ENCODE results near the gene CSPG4. TPM values are rescaled to one million over a fixed set of nuclear protein-coding genes. Genes with fewer than 3 reads are reported as not detected.
"Not testable (repeated sequence)": the region's sequence is repeated elsewhere in the genome, so short reads cannot be mapped to it uniquely, and the experiment has no call there.

The CSPG4 gene
- total and polyA plus RNA-seq, 5 experiments from 2014 or later, result not detected

DNA sequence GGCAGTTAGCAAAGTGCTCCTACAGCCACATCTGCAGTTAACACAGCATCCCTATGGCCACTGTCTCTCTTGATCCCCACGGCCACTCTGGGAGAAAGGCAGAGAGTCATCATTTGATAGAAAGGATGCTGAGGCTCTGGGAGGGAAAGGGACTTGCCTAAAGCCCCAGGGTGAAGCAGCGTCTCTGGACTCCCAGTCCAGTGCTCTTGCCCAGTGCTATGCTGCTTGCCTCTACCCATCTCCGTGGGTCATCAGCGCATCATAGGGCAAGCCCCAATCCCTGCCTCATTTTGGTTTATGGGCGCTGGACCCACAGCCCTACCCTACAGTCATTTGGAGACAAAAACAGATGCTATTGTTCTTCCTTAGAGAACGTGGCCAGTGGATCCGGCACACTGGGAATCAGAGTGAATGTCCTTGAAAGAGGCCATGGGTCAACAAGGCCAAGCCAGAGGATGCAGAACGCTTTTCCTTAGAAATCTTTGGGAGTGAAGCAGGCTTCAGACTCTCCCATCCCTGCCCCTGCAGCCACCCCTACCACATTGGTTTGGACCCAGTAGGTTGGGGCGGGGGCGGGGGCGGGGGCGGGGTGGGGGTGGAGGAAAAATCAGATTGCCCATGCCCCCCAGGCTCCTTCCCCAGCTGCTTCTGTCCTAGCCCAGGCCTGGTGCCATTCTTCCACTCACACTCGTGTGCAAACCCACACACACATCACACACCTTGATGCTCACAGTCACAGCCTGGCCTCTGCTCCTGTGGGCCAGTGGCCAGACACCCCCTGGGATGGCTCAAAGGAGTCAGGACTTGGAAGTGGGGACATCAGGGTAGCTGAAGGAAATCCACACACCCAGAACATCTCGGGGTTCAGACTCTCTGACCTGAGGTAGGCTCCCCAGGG lies 24.7 kb upstream of the CSPG4 start:
- DNase-seq, result not testable (repeated sequence)

GRCh38 chr15:75736256-75736655 lies 23.6 kb upstream of the CSPG4 start:
- peaks cover 18 to 34% (median 26%) of the 10 kb centered on the region in 4 donors for H3K4me1 Mint-ChIP-seq
- POLR2A ChIA-PET, result no interaction called here
- peaks cover 0 to 7% (median 2%) of the 10 kb centered on the region in 5 donors for H3K27me3 Mint-ChIP-seq
- peak overlapping the region in 2 of 10 donors; percentile 29 to 60 for H3K27ac Mint-ChIP-seq
- no peaks in the 10 kb centered on the region for H3K36me3 Mint-ChIP-seq
- H3K9me3 Mint-ChIP-seq, result no peaks in the 10 kb centered on the region
- DNase-seq (no peak), ATAC-seq (no peak)
- peak overlapping the region in 3 of 10 donors; percentile 46 to 76 (median 67) for H3K4me3 Mint-ChIP-seq

More for the DNA sequence above, 24.7 kb upstream of the CSPG4 start:
- peaks cover 0 to 12% (median 6%) of the 10 kb centered on the region in 5 donors for H3K27me3 Mint-ChIP-seq
- H3K36me3 Mint-ChIP-seq, H3K9me3 Mint-ChIP-seq, ATAC-seq: not testable (repeated sequence)
- POLR2A ChIA-PET, result interaction anchor here (1.3 kb wide), 1 partner anchor 8 kb away, joined by 3 read pairs; no protein-coding TSS in a partner anchor
- H3K4me3 Mint-ChIP-seq, result peak overlapping the region; percentile 78 to 92 (median 88)
- H3K27ac Mint-ChIP-seq, result peak overlapping the region in 9 of 10 donors; percentile 40 to 92 (median 83)
- peaks cover 10 to 27% (median 17%) of the 10 kb centered on the region in 4 donors for H3K4me1 Mint-ChIP-seq

GRCh38 chr15:75734861-75735760 lies 22.5 kb upstream of the CSPG4 start:
- POLR2A ChIA-PET, ATAC-seq, DNase-seq, H3K27me3 Mint-ChIP-seq, H3K36me3 Mint-ChIP-seq, H3K9me3 Mint-ChIP-seq, H3K4me3 Mint-ChIP-seq: not testable (repeated sequence)
- Mint-ChIP-seq H3K4me1 (peaks cover 18 to 34% (median 26%) of the 10 kb centered on the region in 4 donors), H3K27ac (peak overlapping the region in 2 of 10 donors; percentile 31 to 46)

DNA sequence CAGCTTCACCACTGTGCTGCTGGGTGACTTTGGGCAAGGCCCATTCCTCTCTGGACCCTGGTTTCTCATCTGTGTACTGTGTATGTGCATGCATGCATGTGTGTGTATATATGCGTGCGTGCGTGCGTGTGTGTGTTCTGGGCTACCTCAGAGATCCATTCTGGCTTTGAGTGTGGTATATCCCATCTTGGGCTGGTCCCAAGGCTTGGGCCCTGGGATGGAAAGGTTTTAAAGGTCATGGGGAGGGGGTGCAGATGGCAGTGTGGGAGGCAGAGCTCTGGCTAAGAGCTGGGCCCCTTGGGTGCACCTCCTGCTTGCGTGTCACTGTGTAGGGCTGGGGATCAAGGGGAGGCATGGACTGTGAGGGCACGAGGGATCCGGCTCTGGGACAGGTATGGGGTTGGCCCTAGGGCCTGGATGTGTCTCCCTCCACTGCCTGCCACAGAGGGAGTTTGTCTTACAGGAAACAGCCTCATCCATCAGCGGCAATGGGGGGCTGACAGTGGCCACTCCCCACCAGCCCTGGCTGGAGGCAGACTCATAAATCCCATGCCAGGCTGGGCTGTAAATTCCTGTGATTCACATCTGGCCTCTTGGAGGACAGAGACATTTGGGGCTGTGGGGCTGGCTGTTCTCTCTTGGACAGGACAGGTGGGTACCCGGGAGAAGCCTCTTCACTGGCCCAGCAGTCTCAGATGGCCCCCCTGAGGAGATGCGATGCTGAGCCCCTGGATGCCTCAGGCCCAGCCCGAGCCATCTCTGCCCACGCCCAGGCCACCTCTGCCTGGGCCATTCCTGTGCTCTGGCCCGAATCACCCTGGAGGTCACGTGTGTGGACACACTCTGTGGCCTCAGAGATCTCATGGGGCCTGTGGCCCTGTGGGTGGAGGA lies 21.4 kb upstream of the CSPG4 start:
- POLR2A ChIA-PET, result no interaction called here
- Mint-ChIP-seq H3K9me3 (no peaks in the 10 kb centered on the region), H3K36me3 (no peaks in the 10 kb centered on the region), H3K27ac (peak overlapping the region in 2 of 10 donors; percentile 30 to 41), H3K27me3 (peaks cover 0 to 7% (median 2%) of the 10 kb centered on the region in 5 donors), H3K4me1 (peaks cover 18 to 27% (median 22%) of the 10 kb centered on the region in 4 donors), H3K4me3 (no peak overlapping the region)
- DNase-seq (no peak), ATAC-seq (no peak)

DNA sequence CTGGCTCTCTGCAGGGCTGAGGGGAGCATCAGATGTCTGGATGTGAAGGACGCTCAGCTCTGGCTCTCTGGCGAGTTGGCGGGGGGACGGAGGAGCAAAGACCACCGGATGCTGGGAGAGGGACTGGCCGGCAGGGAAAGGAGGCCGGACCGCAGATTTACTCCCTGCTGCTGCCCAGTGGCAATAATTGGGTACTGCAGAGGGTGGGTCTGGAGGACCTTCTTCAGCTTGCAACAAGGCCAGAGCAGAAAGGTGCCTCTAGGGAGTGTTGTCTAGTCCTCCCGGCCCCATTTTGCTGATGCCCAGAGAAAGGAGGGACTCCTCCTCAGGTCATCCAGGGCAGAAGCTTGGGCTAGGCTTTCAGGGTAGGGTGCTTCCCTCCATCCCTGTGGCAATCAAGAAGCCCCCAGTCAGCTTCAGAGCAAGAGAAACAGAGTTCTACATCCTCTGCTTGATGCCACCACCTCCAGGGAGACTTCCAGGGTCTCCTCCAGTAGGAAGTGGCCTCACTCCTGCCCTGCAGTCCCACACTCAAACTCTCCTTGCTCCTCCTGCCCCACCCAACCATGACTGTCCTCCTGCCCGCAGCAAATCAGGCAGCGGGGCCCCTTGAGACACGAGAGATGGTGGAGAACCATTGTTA lies 20.3 kb upstream of the CSPG4 start:
- peak; percentile 48 to 63 for ATAC-seq
- no peaks in the 10 kb centered on the region for H3K9me3 Mint-ChIP-seq
- H3K4me1 Mint-ChIP-seq, result peaks cover 17 to 26% (median 20%) of the 10 kb centered on the region in 4 donors
- POLR2A ChIA-PET, result no interaction called here
- peak overlapping the region in 2 of 10 donors; percentile 44 to 49 for H3K4me3 Mint-ChIP-seq
- H3K27ac Mint-ChIP-seq, result peak overlapping the region in 2 of 10 donors; percentile 12 to 24
- peak in 6 of 10 donors; percentile 16 to 37 (median 30) for DNase-seq
- H3K27me3 Mint-ChIP-seq, result peaks cover 0 to 11% (median 3%) of the 10 kb centered on the region in 5 donors
- no peaks in the 10 kb centered on the region for H3K36me3 Mint-ChIP-seq

GRCh38 chr15:75732177-75732808 lies 19.6 kb upstream of the CSPG4 start:
- H3K27ac Mint-ChIP-seq, result peak overlapping the region in 4 of 10 donors; percentile 12 to 77 (median 34)
- DNase-seq (no peak), ATAC-seq (peak; percentile 26 to 34)
- H3K4me1 Mint-ChIP-seq, result peaks cover 14 to 22% (median 18%) of the 10 kb centered on the region in 4 donors
- peak overlapping the region in 2 of 10 donors; percentile 18 to 62 for H3K4me3 Mint-ChIP-seq
- H3K9me3 Mint-ChIP-seq, result no peaks in the 10 kb centered on the region
- peaks cover 2 to 14% (median 5%) of the 10 kb centered on the region in 5 donors for H3K27me3 Mint-ChIP-seq
- no peaks in the 10 kb centered on the region for H3K36me3 Mint-ChIP-seq
- POLR2A ChIA-PET, result no interaction called here

DNA sequence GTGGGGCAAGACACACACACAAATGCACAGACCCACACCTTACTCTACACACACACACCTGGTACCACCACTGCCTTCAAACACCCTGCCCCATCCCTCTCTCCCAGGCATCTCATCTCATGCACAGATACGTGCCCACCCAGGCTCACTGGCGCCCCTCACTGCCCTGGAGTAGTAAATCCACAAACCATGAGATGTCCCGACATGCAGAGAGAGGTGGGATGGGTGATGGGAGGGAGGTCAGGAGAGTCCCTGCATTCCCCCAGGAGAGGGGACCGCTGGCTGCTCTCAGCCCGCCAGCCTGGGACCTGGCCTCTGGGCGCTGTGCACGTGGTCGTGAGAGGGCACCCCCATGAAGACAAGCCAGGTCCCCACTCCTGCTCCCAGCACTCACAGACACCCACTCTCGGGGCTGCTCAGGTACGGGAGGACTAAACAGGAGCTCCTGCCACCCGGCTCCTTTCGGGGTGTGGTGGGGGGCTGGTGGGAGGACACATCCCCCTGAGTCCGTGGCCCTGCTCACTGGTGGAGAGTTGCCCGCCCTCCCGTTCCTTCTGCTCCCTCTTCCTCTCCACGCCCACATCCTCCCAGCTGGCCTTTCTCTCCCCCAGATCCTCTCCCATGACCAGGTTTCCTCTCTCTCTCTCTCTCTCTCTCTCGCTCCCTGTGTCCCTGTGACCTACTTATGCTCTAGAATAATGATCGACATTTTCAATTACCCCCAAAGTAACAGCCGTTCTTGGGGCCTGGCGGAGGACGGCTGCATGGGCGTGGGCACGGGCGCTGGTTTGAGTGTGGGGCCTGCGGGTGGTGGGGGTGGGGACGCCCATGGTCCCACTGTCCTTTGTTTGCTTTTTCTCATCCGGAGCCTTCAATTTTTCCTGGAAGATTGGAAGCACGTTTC lies 18.9 kb upstream of the CSPG4 start:
- Mint-ChIP-seq H3K27me3 (peaks cover 2 to 14% (median 5%) of the 10 kb centered on the region in 5 donors), H3K9me3 (no peaks in the 10 kb centered on the region), H3K4me1 (peaks cover 14 to 22% (median 16%) of the 10 kb centered on the region in 4 donors), H3K4me3 (peak overlapping the region in 3 of 10 donors; percentile 15 to 62 (median 18)), H3K36me3 (no peaks in the 10 kb centered on the region), H3K27ac (peak overlapping the region in 3 of 10 donors; percentile 34 to 77 (median 40))
- DNase-seq, result no peak
- POLR2A ChIA-PET, result no interaction called here
- ATAC-seq, result no peak

GRCh38 chr15:75730376-75731247 lies 18.0 kb upstream of the CSPG4 start:
- H3K27ac Mint-ChIP-seq, result peak overlapping the region in 1 of 10 donors; percentile 34
- POLR2A ChIA-PET, DNase-seq, H3K9me3 Mint-ChIP-seq, H3K36me3 Mint-ChIP-seq, ATAC-seq: not testable (repeated sequence)
- H3K4me1 Mint-ChIP-seq, result peaks cover 14 to 22% (median 16%) of the 10 kb centered on the region in 4 donors
- H3K27me3 Mint-ChIP-seq, result peaks cover 2 to 14% (median 7%) of the 10 kb centered on the region in 5 donors
- H3K4me3 Mint-ChIP-seq, result peak overlapping the region in 1 of 10 donors; percentile 15

DNA sequence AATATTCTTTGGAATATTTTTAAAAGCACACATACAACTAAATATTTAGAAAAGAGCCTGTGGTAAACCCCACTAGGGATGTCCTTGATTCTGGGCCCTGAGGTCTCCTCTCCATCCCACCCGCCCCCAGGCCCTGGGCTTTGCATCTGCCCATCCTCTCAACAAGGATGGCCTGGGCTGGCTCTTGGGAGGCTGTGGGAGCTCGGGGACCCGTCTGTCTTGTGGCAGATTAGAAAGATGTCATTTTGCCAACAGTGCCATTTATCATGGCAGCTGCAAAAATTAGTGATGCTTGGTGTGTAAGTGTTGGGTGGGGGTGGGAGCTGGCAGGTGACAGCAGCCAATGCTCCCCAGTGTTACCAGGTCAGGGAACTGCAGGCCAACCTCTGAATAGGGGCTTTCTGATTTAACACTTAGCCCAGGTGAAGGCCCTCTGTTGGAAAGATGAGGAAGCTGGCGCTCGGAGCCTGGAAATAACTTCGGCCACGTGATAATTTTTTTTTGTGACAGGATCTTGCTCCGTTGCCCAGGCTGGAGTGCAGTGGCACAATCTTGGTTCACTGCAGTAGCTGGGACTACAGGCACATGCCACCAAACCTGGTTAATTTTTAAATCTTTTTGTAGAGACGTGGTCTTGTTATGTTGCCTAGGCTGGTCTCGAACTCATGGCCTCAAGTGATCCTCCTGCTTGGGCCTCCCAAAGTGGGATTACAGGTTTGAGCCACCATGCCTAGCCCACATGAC lies 16.9 kb upstream of the CSPG4 start:
- DNase-seq, result peak in 1 of 10 donors; percentile 43
- H3K9me3 Mint-ChIP-seq, result no peaks in the 10 kb centered on the region
- H3K4me1 Mint-ChIP-seq, result peaks cover 14 to 22% (median 16%) of the 10 kb centered on the region in 4 donors
- no peak for ATAC-seq
- H3K27ac Mint-ChIP-seq, result peak overlapping the region in 1 of 10 donors; percentile 18
- H3K27me3 Mint-ChIP-seq, result peaks cover 2 to 20% (median 8%) of the 10 kb centered on the region in 5 donors
- POLR2A ChIA-PET, result interaction anchor here (0.6 kb wide), 1 partner anchor 9 kb away, joined by 3 read pairs; no protein-coding TSS in a partner anchor
- H3K4me3 Mint-ChIP-seq, result no peak overlapping the region
- H3K36me3 Mint-ChIP-seq, result no peaks in the 10 kb centered on the region

All from naive thymus-derived CD8-positive, alpha-beta T cell (primary cell).